ENCODE measurements around the gene CCDC3. TPM values are rescaled to one million over a fixed set of nuclear protein-coding genes. Genes with fewer than 3 reads are reported as not detected.

Gene CCDC3
- total and polyA plus RNA-seq, 2 of the 4 experiments (the other 2 are of a cell fraction): 0.29 to 0.36 TPM

DNA sequence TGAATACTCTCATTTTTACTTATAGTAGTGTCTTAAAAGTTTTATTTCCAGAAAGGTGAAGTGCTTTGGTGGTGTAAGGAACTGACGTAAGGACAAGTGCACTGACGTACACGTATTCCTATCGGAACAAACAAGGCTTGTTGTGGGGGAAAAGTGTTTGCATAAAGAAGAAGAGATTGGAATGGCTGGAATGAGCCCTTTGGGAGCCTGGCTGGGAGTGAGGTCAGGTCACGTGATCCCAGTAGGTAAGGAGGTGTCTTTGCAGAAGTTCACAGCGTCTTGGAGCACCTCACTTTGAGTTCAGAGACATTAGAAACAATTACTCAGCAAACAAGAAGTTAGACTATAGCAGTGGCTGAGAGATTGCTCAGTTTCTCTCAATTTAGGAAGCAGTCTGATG is 104.2 kb downstream of the CCDC3 start:
- H2BK15ac ChIP-seq (ENCODE audit: low read depth, low read length): no peak overlapping the region
- no peak overlapping the region for H3K4ac ChIP-seq (ENCODE audit: low read depth, low read length)
- in situ Hi-C loops (cut with MboI; ENCODE audit: low sequenced_read_pairs) (no loop called here), dilution Hi-C loops (cut with HindIII; ENCODE audit: low sequenced_read_pairs, unreplicated experiment) (no loop called here), intact Hi-C loops (cut with micrococcal nuclease) (no loop called here)
- H3K23ac ChIP-seq (ENCODE audit: low read depth, low read length): no peak overlapping the region
- no peaks in the 10 kb centered on the region for H3K9me1 ChIP-seq (ENCODE audit: insufficient read depth, low read length)
- H3K4me3 ChIP-seq (ENCODE audit: insufficient read depth, low read depth, low read length): no peak overlapping the region
- no peak overlapping the region for H2AK9ac ChIP-seq (replicated peaks; ENCODE audit: low read depth, low read length, poor library complexity)
- H3K27ac ChIP-seq (ENCODE audit: insufficient read depth, low read length): no peak overlapping the region
- ChIA-PET POLR2A (ENCODE audit: unreplicated experiment) (no interaction called here), CTCF (no interaction called here)
- H4K20me1 ChIP-seq (ENCODE audit: insufficient read depth, low read length): no peaks in the 10 kb centered on the region
- no peak overlapping the region for H2BK5ac ChIP-seq (ENCODE audit: low read depth, low read length, poor library complexity, severe bottlenecking)
- H4K5ac ChIP-seq (ENCODE audit: low read depth, low read length): no peak overlapping the region
- H4K8ac ChIP-seq (ENCODE audit: low read depth in 2 of 2, low read length in 2 of 2): no peak overlapping the region
- H3K56ac ChIP-seq (ENCODE audit: extremely low read depth, insufficient read depth, low read length): no peak overlapping the region
- H2AFZ ChIP-seq (replicated peaks; ENCODE audit: low read length, poor library complexity): no peak overlapping the region
- no CpG with 5 or more reads among the region's 6 CpGs for whole genome bisulfite sequencing, 2 experiments (ENCODE audit: extremely low coverage in 2 of 2, insufficient read length in 1 of 2)
- H3K36me3 ChIP-seq (ENCODE audit: control insufficient read depth, insufficient read depth, low read length): no peaks in the 10 kb centered on the region
- H2BK120ac ChIP-seq (ENCODE audit: low read depth, low read length): no peak overlapping the region
- no peak overlapping the region for H3K14ac ChIP-seq (replicated peaks; ENCODE audit: low read depth, low read length)
- H3K4me2 ChIP-seq (ENCODE audit: low read depth, low read length): no peak overlapping the region
- H4K91ac ChIP-seq (ENCODE audit: insufficient read depth, low read depth, low read length): no peak overlapping the region
- H3K9me3 ChIP-seq (ENCODE audit: control insufficient read depth, insufficient read depth, low read length): peaks cover 3% of the 10 kb centered on the region; the same call in 1 of the 2 replicates
- TF ChIP-seq, protein P1, sequence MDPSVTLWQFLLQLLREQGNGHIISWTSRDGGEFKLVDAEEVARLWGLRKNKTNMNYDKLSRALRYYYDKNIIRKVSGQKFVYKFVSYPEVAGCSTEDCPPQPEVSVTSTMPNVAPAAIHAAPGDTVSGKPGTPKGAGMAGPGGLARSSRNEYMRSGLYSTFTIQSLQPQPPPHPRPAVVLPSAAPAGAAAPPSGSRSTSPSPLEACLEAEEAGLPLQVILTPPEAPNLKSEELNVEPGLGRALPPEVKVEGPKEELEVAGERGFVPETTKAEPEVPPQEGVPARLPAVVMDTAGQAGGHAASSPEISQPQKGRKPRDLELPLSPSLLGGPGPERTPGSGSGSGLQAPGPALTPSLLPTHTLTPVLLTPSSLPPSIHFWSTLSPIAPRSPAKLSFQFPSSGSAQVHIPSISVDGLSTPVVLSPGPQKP (IDR thresholded peaks at IDR 0.05; ENCODE audit: borderline replicate concordance, low read depth, low read length): no peak
- no peak for TF ChIP-seq RAD21 (IDR thresholded peaks at IDR 0.05; ENCODE audit: low read length)
- H3K27me3 ChIP-seq (ENCODE audit: control insufficient read depth, insufficient read depth, low read length): peaks cover 5% of the 10 kb centered on the region; the same call in 1 of the 2 replicates
- no peak overlapping the region for H3K9ac ChIP-seq (ENCODE audit: low read depth, low read length)
- H2BK20ac ChIP-seq (ENCODE audit: low read depth, low read length): no peak overlapping the region
- no peak overlapping the region for H3K18ac ChIP-seq (ENCODE audit: low read depth, low read length)
- BruUV-seq (replicated peaks): no TSS peak
- no peaks in the 10 kb centered on the region for H3K79me1 ChIP-seq (ENCODE audit: low read depth in 1 of 2, low read length in 2 of 2)
- ATAC-seq (ENCODE audit: low read depth): no peak
- no peak overlapping the region for H2AK5ac ChIP-seq (ENCODE audit: low read depth, low read length)
- no peaks in the 10 kb centered on the region for H3K4me1 ChIP-seq (ENCODE audit: control insufficient read depth, insufficient read depth, low read length)
- no peak for DNase-seq
